ENCODE results near the gene TGM2.

Gene TGM2

DNA sequence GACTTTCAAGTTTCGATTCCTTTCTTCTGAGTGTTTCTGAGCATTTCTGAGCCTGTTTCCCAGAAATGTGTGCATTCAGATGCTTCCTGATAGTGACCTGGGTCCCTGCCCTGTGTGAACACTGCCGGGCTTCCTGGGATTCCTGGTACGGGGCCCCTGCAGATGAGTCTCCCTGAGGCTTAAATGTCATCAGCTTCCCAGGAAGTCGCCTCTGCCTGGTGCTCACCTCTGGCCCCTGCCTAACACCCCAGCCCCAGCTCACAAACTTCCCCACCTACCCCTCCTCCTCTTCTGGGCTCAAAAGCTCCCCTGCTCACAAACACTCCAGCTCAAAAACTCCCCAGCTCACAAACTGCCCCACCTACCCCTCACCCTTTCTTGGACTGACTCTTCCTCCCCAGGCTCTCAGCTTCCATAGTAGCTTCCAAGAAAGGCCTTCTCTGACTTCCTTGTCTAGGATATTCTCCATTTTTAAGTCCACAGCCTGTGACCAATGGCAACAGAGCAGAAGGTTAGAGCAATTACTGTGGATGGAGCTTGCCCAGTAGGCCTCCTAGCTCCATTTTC lies 42.0 kb downstream of the TGM2 start:
- peak; percentile 23 for ATAC-seq
- TF ChIP-seq SNAI2 (CRISPR knock-in tag; IDR thresholded peaks at IDR 0.05) (peak; percentile 69; the same call in 1 of the 2 replicates), CSDC2 (CRISPR knock-in tag; IDR thresholded peaks at IDR 0.05) (peak; percentile 83; the same call in 1 of the 2 replicates), GLIS3 (CRISPR knock-in tag; IDR thresholded peaks at IDR 0.05) (no peak), ZFP3 (CRISPR knock-in tag; IDR thresholded peaks at IDR 0.05) (peak; percentile 62; the same call in 1 of the 2 replicates)

- no peak for ATAC-seq
Observed at GRCh38 chr20:38121741-38122140, 43.3 kb downstream of the TGM2 start.

DNA sequence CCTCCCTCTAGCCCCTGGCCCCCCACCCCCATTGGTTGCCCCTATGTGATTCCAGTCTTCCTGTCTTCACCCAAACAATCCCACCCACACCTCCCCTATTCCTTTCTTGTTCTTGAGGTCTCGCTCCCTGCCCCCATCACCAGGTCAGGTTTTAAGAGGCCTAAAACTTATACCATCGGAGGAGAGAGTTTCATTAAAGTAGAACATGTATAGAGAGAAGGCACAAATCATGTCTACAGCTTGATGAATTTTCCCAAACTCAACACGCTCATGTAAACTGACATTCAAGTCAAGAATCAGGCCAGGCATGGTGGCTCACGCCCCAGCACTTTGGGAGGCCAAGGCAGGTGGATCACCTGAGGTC lies 44.5 kb downstream of the TGM2 start:
- TF ChIP-seq TOX (CRISPR knock-in tag; IDR thresholded peaks at IDR 0.05; ENCODE audit: borderline replicate concordance) (no peak), CREB5 (CRISPR knock-in tag; IDR thresholded peaks at IDR 0.05; ENCODE audit: low read depth) (no peak), PPARA (CRISPR knock-in tag; IDR thresholded peaks at IDR 0.05; ENCODE audit: borderline replicate concordance) (no peak), CSDC2 (CRISPR knock-in tag; IDR thresholded peaks at IDR 0.05) (no peak), ZFP3 (CRISPR knock-in tag; IDR thresholded peaks at IDR 0.05) (no peak), ZNF8 (CRISPR knock-in tag; IDR thresholded peaks at IDR 0.05) (no peak), ZC3H10 (CRISPR knock-in tag; IDR thresholded peaks at IDR 0.05) (no peak), ZNF70 (CRISPR knock-in tag; IDR thresholded peaks at IDR 0.05) (peak; percentile 79; the same call in 1 of the 2 replicates), SNAI2 (CRISPR knock-in tag; IDR thresholded peaks at IDR 0.05) (no peak)
- no peak for ATAC-seq

More at GRCh38 chr20:38121741-38122140, 43.3 kb downstream of the TGM2 start:
- TF ChIP-seq TCF4 (CRISPR knock-in tag; IDR thresholded peaks at IDR 0.05; ENCODE audit: borderline replicate concordance) (no peak), BACH2 (CRISPR knock-in tag; IDR thresholded peaks at IDR 0.05; ENCODE audit: borderline replicate concordance) (no peak), ZFP30 (CRISPR knock-in tag; IDR thresholded peaks at IDR 0.05) (no peak), CREB5 (CRISPR knock-in tag; IDR thresholded peaks at IDR 0.05; ENCODE audit: low read depth) (no peak), GLIS3 (CRISPR knock-in tag; IDR thresholded peaks at IDR 0.05) (no peak), ISL1 (CRISPR knock-in tag; IDR thresholded peaks at IDR 0.05) (no peak), OSR1 (CRISPR knock-in tag; IDR thresholded peaks at IDR 0.05) (no peak), TOX (CRISPR knock-in tag; IDR thresholded peaks at IDR 0.05; ENCODE audit: borderline replicate concordance) (no peak), PPARA (CRISPR knock-in tag; IDR thresholded peaks at IDR 0.05; ENCODE audit: borderline replicate concordance) (no peak), CSDC2 (CRISPR knock-in tag; IDR thresholded peaks at IDR 0.05) (no peak), ZC3H10 (CRISPR knock-in tag; IDR thresholded peaks at IDR 0.05) (no peak), ZNF8 (CRISPR knock-in tag; IDR thresholded peaks at IDR 0.05) (no peak), ARNTL (CRISPR knock-in tag; IDR thresholded peaks at IDR 0.05; ENCODE audit: borderline replicate concordance, low read depth) (no peak), RARB (CRISPR knock-in tag; IDR thresholded peaks at IDR 0.05) (no peak)
- TF ChIP-seq, protein P1, sequence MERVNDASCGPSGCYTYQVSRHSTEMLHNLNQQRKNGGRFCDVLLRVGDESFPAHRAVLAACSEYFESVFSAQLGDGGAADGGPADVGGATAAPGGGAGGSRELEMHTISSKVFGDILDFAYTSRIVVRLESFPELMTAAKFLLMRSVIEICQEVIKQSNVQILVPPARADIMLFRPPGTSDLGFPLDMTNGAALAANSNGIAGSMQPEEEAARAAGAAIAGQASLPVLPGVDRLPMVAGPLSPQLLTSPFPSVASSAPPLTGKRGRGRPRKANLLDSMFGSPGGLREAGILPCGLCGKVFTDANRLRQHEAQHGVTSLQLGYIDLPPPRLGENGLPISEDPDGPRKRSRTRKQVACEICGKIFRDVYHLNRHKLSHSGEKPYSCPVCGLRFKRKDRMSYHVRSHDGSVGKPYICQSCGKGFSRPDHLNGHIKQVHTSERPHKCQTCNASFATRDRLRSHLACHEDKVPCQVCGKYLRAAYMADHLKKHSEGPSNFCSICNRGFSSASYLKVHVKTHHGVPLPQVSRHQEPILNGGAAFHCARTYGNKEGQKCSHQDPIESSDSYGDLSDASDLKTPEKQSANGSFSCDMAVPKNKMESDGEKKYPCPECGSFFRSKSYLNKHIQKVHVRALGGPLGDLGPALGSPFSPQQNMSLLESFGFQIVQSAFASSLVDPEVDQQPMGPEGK (CRISPR knock-in tag; IDR thresholded peaks at IDR 0.05; ENCODE audit: borderline replicate concordance), result no peak

- TF ChIP-seq ESRRG (CRISPR knock-in tag; IDR thresholded peaks at IDR 0.05), result no peak
- no peak for TF ChIP-seq ZC3H10 (CRISPR knock-in tag; IDR thresholded peaks at IDR 0.05)
- TF ChIP-seq ZFP3 (CRISPR knock-in tag; IDR thresholded peaks at IDR 0.05), result no peak
- TF ChIP-seq OSR1 (CRISPR knock-in tag; IDR thresholded peaks at IDR 0.05), result no peak
- no peak for TF ChIP-seq TOX (CRISPR knock-in tag; IDR thresholded peaks at IDR 0.05; ENCODE audit: borderline replicate concordance)
- no peak for TF ChIP-seq BACH2 (CRISPR knock-in tag; IDR thresholded peaks at IDR 0.05; ENCODE audit: borderline replicate concordance)
- TF ChIP-seq SNAI2 (CRISPR knock-in tag; IDR thresholded peaks at IDR 0.05), result no peak
- no peak for TF ChIP-seq CSRNP3 (CRISPR knock-in tag; IDR thresholded peaks at IDR 0.05)
- TF ChIP-seq ISL1 (CRISPR knock-in tag; IDR thresholded peaks at IDR 0.05), result no peak
- no peak for TF ChIP-seq ZNF70 (CRISPR knock-in tag; IDR thresholded peaks at IDR 0.05)
- no peak for TF ChIP-seq ZNF565 (CRISPR knock-in tag; conservative IDR thresholded peaks at IDR 0.05; ENCODE audit: low read depth)
- no peak for TF ChIP-seq GLIS3 (CRISPR knock-in tag; IDR thresholded peaks at IDR 0.05)
- no peak for TF ChIP-seq RARB (CRISPR knock-in tag; IDR thresholded peaks at IDR 0.05)
- TF ChIP-seq ARNTL (CRISPR knock-in tag; IDR thresholded peaks at IDR 0.05; ENCODE audit: borderline replicate concordance, low read depth), result no peak
- no peak for TF ChIP-seq TCF4 (CRISPR knock-in tag; IDR thresholded peaks at IDR 0.05; ENCODE audit: borderline replicate concordance)
- TF ChIP-seq, protein P1 (CRISPR knock-in tag; IDR thresholded peaks at IDR 0.05; ENCODE audit: borderline replicate concordance), result no peak
- no peak for ATAC-seq
Observed at GRCh38 chr20:38119446-38119845, 45.6 kb downstream of the TGM2 start.
